HuH-7 (cell line): ENCODE measurements around the gene KIR2DL3.
"Not testable (repeated sequence)": the region's sequence is repeated elsewhere in the genome, so short reads cannot be mapped to it uniquely, and the experiment has no call there.

Source experiments
- DNase-seq: peaks from one replicate; pipeline ENCODE4 v3.0.0; 2011; ENCODE audit warnings: low spot score

Gene KIR2DL3

DNA sequence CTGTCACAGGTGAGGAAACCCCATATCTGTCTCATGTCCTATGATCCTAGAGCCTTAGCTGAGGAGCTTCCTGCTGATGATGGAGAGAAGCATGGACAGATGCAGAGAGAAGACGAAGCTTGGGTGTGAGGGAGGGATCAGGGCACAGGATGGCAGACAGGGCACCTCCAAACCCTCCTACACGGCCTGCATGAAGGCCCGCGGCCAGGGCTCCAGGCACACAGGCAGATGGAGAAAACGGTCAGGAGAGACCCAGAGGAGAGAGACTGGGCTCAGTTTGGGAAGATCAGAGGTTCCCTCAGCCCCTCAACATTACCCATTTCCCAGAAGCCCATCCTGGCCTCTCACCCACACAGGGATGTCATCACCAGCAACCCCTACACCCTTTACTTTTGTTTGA lies 5.8 kb downstream of the KIR2DL3 start:
- DNase-seq: not testable (repeated sequence)

DNA sequence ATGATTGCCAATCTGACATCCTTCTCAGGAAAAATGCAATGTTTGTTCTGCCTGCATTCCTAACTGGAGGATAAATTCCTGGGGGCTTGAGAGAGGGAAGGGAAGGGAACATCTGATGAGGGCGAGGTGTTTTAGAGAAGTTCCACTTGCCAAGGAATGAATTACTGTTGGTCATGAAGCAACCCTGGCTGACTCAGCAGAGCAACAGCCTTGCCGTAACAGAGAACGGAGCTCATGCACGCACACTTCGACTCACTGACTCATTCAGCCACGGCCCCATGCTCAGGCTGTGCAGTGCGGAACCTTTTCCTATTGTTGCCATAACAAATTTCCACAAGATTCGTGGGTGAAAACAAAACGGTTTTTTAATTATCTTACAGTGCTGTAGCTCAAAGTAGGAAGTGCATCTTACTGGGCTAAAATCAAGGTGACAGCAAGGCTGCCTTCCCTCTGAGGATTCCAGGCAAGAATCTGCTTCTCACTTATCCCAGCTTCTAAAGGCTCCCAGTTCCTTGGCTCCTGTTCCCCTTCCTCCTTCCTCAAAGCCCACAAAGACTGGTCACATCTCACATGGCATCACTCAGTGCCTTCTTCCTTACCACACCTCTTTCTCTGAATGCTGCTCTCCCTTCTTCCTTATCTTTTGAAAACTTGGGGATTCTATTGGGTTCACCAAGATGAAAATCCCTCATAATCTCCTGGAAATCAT lies 9.5 kb downstream of the KIR2DL3 start:
- not testable (repeated sequence) for DNase-seq

DNA sequence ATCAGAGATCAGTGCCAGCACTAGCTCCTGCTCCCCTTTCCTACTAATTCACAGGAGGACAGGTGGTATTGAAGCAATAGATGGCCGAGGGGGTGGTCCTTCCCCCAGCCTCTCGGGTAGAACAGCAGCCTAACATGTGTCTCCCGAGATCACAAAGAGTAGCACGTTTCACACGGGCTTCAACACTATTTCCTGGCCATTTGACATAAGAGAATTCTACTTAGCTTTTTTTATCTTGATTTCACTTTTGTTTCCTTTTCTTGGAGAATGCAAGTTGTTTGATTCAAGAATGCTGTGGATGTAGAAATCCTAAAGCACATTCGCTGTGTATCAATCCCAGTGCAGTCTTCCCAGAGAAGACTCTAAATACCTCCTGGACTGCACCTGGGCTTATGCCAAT lies 12.0 kb downstream of the KIR2DL3 start:
- DNase-seq: not testable (repeated sequence)

GRCh38 chr19:54756204-54757110 lies 18.1 kb downstream of the KIR2DL3 start:
- DNase-seq: not testable (repeated sequence)

GRCh38 chr19:54758577-54758976 lies 20.3 kb downstream of the KIR2DL3 start:
- DNase-seq: not testable (repeated sequence)

GRCh38 chr19:54764219-54764618 lies 25.9 kb downstream of the KIR2DL3 start:
- not testable (repeated sequence) for DNase-seq

GRCh38 chr19:54766464-54766863 lies 28.2 kb downstream of the KIR2DL3 start:
- not testable (repeated sequence) for DNase-seq

GRCh38 chr19:54769646-54770045 lies 31.3 kb downstream of the KIR2DL3 start, which contains the start of gene KIR2DL1:
Gene KIR2DL1, plus strand, starts transcription at chr19:54769793. Its CDS starts 58 bp downstream, at chr19:54769851.
- not testable (repeated sequence) for DNase-seq

- DNase-seq: not testable (repeated sequence)
These were observed 32.2 kb downstream of the KIR2DL3 start for GRCh38 chr19:54770511-54770910.

DNA sequence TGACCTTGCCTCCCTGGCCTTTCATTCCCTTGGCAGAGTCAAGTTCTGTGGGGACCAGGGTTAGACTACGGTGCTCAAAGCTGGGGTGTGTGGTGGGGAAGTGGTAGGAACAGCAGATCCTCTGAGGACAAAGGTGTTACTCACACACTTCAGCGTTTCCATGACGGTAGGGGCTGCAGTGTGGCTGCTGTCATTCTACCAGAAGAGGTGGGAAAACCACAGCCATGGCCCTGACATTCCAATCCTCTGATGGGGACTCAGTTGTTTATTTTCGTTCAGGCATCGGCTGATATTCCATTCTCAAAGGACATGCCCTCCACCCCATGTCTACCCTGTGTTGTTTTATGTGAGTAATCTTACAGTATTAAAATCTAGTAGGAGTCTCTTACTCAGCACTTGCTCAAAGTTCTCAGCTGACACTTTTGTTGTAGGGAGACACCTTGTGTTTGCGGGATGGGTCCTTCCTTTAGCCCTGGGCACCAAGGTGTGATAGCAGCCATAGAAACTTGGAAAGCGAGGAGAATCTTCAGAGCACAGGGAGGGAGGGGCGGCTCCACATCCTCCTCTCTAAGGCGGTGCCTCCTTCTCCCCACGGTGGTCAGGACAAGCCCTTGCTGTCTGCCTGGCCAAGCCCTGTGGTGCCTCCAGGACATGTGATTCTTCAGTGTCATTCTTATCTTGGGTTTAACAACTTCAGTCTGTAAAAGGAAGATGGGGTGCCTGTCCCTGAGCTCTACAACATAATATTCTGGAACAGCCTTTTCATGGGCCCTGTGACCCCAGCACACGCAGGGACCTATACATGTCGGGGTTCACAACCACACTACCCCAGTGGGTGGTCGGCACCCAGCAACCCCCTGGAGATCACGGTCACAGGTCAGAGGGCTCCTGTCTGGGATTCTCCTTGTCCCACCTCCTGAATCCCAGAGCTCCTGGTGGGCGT lies 33.0 kb downstream of the KIR2DL3 start:
- not testable (repeated sequence) for DNase-seq

- not testable (repeated sequence) for DNase-seq
These were observed 34.4 kb downstream of the KIR2DL3 start for GRCh38 chr19:54772666-54773065.

DNA sequence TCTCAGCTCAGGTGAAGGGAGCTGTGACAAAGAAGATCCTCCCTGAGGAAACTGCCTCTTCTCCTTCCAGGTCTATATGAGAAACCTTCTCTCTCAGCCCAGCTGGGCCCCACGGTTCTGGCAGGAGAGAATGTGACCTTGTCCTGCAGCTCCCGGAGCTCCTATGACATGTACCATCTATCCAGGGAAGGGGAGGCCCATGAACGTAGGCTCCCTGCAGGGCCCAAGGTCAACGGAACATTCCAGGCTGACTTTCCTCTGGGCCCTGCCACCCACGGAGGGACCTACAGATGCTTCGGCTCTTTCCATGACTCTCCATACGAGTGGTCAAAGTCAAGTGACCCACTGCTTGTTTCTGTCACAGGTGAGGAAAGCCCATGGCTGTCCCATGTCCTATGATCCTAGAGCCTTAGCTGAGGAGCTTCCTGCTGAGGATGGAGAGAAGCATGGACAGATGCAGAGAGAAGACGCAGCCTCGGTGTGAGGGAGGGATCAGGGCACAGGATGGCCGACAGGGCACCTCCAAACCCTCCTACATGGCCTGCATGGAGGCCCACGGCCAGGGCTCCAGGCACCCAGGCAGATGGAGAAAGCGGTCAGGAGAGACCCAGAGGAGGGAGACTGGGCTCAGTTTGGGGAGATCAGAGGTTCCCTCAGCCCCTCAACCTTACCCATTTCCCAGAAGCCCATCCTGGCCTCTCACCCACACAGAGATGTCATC lies 36.9 kb downstream of the KIR2DL3 start:
- not testable (repeated sequence) for DNase-seq

DNA sequence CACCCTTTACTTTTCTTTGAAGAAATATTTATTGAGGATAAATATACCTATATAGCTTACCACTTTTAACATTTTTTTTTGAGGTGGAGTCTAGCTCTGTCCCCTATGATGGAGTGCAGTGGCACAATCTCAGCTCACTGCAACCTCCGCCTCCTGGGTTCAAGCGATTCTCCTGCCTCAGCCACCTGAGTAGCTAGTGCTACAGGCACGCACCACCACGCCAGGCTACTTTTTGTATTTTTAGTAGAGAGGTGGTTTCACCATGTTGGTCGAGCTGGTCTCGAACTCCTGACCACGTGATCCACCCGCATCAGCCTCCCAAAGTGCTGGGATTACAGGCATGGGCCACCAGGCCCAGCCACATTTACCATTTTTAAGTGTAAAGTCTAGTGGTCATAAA lies 37.5 kb downstream of the KIR2DL3 start:
- not testable (repeated sequence) for DNase-seq

DNA sequence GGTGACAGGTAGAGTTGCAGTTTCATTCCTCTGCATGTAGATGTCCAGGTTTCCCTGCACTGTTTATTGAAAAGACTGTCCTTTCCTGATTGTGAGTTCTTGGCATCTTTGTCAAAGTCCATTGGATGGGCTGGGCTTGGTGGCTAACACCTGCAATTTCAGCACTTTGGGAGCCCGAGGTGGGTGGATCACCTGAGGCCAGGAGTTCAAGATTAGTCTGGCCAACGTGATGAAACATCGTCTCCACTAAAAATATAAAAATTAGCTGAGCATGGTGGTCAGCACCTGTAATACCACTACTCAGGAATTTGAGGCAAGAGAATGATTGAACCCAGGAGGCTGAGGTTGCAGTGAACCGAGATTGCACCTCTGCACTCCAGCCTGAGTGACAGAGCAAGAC lies 39.5 kb downstream of the KIR2DL3 start:
- not testable (repeated sequence) for DNase-seq

DNA sequence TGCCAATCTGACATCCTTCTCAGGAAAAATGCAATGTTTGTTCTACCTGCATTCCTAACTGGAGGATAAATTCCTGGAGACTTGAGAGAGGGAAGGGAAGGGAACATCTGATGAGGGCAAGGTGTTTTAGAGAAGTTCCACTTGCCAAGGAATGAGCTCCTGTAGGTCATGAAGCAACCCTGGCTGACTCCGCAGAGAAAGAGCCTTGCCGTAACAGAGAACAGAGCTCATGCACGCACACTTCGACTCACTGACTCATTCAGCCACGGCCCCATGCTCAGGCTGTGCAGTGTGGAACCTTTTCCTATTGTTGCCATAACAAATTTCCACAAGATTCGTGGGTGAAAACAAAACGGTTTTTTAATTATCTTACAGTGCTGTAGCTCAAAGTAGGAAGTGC lies 40.6 kb downstream of the KIR2DL3 start:
- DNase-seq: not testable (repeated sequence)

DNA sequence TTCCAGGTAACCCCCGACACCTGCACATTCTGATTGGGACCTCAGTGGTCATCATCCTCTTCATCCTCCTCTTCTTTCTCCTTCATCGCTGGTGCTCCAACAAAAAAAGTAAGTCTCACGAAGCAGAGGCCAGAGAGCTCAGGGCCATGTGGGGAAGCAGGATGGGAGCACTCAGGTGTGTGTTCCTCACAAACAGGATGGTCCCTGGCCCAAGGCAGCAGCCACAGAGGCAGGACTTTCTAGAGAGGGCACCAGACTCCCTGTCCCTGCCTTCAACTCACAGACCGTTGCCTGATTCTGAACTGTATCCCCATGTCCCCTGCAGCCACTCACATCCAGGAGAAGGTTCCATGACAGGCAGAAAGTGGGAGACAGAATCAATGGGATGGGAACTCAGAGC lies 44.6 kb downstream of the KIR2DL3 start:
- not testable (repeated sequence) for DNase-seq

- not testable (repeated sequence) for DNase-seq
These were observed 47.9 kb downstream of the KIR2DL3 start for GRCh38 chr19:54786091-54786723.

- not testable (repeated sequence) for DNase-seq
These were observed 49.8 kb downstream of the KIR2DL3 start for GRCh38 chr19:54788154-54788553.

DNA sequence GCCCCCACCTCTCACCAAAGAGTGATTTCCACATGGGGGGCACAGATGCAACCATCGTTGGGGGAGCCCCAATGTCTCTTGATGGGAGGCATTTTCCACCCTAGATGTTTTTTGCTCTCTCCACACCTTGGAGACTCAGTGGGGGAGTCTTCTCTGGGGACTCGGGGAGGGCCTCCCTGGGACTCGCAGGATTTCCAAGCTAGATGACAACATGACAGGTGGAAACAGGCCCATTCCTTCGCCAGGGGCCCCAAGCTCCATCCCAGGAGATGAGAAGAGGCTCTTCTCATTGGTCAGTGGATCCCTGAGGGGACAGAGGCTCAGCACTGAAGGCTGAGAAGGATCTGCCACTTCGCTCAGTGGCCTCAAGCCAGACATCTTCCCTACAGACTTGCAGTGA lies 52.4 kb downstream of the KIR2DL3 start:
- no peak for DNase-seq

DNA sequence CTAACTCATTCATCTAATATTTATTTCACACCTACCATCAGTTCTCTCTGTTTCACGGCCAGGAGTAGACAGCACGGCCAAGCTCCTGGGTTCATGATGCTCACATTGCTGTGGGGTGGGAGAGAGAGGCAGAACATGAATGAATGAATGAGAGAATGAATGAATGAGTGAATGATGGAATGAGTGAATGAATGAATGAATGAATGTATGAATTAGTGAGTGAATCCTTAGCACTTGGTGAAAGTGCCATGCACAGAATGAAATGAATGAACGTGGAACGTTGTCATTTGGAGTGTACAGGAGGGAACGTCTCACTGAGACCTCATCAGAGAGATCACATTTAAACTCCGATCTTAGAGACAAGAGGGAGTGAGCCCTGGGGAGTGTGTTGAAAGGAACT lies 53.2 kb downstream of the KIR2DL3 start:
- no peak for DNase-seq

GRCh38 chr19:54792814-54793213 lies 54.5 kb downstream of the KIR2DL3 start:
- no peak for DNase-seq
